OCI-LY1 (cell line): ENCODE results near the gene IL6R.

Experiments used
- EZH2 ChIP-seq: fragments of 200-600 bp; sonication (generic), shearing (Covaris generic); IDR thresholded peaks from 2 replicates; pipeline ENCODE4 v1.8.0; 2017; ENCODE audit warnings: borderline replicate concordance, mixed run types, mild to moderate bottlenecking, antibody characterized with exemption, low read length, moderate library complexity, mixed read lengths
- TF ChIP-seq, protein P1 (sequence below): fragments of 200-600 bp; sonication (generic), shearing (Covaris generic); IDR thresholded peaks from 2 replicates; pipeline ENCODE4 v1.5.1; 2017; ENCODE audit warnings: mild to moderate bottlenecking, antibody characterized with exemption, low read length, moderate library complexity, mixed read lengths

DNA sequence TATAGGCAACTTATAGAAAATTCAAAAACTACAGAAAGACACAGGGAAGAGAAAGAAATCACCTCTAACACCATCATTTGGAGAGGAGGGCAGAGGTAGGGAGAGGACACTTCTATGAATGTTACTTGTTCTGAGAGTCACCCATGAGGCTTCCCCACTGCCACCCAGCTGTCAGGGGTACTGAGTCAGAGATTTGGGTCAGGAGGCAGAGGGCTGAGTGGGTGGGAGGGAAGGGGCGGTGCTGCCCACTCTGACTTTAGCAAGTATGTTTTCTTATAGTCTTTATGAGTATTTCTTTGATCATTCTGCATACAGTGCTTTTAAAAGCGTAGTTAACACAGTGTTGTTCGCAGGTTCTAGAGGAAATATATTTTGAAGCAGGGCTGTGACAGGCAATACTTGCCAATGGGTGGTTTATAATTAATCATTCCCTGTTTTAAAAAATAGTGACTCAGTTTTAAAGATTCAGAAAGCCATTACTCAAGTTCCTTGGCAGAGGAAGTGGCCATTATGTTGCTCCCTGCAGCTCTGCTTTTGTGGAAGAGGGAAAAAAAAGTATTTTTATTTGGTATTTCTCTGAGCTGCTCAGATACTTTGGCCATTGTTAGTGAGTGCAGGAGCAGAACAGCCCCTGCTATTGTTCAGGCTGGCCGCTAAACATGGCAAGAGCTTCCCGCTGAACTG is 18.3 kb downstream of the IL6R start:
- TF ChIP-seq, protein P1, sequence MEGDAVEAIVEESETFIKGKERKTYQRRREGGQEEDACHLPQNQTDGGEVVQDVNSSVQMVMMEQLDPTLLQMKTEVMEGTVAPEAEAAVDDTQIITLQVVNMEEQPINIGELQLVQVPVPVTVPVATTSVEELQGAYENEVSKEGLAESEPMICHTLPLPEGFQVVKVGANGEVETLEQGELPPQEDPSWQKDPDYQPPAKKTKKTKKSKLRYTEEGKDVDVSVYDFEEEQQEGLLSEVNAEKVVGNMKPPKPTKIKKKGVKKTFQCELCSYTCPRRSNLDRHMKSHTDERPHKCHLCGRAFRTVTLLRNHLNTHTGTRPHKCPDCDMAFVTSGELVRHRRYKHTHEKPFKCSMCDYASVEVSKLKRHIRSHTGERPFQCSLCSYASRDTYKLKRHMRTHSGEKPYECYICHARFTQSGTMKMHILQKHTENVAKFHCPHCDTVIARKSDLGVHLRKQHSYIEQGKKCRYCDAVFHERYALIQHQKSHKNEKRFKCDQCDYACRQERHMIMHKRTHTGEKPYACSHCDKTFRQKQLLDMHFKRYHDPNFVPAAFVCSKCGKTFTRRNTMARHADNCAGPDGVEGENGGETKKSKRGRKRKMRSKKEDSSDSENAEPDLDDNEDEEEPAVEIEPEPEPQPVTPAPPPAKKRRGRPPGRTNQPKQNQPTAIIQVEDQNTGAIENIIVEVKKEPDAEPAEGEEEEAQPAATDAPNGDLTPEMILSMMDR = no peak
- TF ChIP-seq EZH2 = no peak
